ENCODE measurements around the gene CDIP1.

DNA sequence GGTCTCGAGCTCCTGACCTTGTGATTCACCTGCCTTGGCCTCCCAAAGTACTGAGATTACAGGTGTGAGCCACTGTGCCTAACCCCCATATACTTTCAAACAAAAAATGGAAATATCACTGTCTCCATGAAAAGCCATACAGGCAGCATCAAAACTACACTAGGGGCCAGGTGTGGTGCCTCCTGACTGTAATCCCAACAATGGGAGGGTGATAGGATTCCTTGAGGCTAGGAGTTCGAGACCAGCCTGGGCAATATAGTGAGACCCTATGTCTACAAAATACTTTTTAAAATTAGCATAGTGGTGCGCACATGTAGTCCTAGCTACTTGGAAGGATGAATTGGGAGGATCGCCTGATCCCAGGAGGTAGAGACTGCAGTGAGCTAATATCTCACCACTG, 46.7 kb downstream of the CDIP1 start:
- TF ChIP-seq, protein P1, sequence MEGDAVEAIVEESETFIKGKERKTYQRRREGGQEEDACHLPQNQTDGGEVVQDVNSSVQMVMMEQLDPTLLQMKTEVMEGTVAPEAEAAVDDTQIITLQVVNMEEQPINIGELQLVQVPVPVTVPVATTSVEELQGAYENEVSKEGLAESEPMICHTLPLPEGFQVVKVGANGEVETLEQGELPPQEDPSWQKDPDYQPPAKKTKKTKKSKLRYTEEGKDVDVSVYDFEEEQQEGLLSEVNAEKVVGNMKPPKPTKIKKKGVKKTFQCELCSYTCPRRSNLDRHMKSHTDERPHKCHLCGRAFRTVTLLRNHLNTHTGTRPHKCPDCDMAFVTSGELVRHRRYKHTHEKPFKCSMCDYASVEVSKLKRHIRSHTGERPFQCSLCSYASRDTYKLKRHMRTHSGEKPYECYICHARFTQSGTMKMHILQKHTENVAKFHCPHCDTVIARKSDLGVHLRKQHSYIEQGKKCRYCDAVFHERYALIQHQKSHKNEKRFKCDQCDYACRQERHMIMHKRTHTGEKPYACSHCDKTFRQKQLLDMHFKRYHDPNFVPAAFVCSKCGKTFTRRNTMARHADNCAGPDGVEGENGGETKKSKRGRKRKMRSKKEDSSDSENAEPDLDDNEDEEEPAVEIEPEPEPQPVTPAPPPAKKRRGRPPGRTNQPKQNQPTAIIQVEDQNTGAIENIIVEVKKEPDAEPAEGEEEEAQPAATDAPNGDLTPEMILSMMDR (IDR thresholded peaks at IDR 0.05) = no peak
- no peak for TF ChIP-seq POLR2A (IDR thresholded peaks at IDR 0.05)
